CD4-positive, alpha-beta T cell treated with Interleukin-4 for 4 hours (primary cell): ENCODE data around the gene RAB3GAP1.

ENCODE experiments used
- DNase-seq: peaks from one replicate; pipeline ENCODE4 v3.0.0-alpha.2; 2020

The RAB3GAP1 gene

DNA sequence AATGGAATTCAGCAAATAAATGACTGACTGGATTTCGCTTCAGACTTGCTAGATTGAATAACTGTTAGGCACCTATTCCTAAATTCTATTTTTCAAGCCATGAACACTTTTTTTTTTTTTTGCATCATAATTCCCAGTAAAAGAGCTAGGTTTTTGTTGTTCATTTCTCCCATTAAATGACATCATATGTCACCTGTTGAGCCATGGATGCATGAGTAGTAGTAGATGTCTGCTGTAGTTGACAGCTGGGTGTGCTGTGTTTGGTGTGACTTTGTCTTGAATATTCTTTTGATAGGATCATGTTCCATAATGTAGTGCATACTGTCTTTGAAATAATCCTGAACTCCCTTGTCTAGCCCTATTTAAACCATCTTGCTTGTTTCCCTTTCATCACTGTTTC lies 115.2 kb downstream of the RAB3GAP1 start:
- no peak for DNase-seq

DNA sequence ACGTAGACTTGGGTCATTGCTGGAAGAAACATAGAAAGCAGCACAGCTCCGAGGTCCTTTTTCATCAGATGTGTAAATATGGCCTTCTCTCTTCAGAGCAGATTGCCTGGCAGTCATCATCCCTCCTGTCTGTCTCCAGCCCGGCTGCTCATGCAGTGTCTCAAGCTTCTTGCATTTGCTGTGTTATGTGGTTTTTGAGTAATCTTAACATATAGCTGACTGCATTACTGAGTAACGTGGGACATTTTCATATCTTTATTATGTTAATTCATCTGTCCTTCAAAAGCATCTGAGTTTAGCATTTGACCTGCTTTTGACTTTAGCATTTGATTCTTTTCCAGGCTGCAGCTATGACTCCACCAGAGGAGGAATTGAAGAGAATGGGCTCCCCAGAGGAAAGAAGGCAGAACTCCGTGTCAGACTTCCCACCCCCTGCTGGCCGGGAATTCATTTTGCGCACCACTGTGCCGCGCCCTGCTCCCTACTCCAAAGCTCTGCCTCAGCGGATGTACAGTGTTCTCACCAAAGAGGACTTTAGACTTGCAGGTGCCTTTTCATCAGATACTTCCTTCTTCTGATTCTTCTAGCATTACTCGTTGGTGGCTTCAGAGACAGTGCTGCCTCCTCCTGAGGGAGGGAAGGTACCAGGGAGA lies 116.2 kb downstream of the RAB3GAP1 start:
- DNase-seq = no peak

DNA sequence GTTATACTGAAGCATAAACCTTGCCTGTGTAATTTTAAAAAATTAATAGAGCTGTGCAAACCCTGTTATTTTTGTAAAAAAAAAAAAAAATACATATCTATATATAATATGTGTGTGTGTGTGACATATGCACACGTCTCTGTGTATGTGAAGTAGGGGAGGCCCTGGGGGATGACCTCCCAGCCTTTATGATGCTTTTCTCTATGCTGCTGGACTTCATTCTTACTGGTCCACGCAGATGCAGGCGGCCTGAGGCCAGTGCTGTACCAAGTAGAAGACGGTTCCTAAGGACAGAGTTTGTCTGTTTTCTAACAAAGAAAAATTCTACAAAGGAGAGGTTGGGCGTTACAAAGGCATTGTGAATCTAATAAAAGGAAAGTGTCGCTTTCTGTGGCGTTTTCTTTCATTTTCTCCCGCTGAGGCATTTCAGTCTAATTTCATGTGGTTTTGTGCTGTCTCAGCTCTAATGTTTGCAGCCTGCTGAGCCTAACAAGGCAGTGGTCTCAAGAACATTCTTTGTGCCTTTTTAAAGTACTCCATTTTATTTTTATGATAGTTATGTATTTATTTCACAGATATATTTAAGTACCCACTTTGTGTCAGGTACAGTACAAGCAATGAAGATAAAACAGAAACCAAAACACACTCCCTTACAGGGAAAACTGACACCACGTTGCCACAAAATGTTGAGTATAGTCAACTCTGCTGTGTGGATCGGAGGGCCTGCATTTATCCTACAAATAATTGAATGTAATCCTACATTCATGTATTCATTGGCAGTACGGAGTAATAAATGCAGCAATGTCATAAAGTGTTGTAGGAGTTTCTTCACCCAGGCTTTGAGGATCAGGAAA lies 118.0 kb downstream of the RAB3GAP1 start:
- no peak for DNase-seq

DNA sequence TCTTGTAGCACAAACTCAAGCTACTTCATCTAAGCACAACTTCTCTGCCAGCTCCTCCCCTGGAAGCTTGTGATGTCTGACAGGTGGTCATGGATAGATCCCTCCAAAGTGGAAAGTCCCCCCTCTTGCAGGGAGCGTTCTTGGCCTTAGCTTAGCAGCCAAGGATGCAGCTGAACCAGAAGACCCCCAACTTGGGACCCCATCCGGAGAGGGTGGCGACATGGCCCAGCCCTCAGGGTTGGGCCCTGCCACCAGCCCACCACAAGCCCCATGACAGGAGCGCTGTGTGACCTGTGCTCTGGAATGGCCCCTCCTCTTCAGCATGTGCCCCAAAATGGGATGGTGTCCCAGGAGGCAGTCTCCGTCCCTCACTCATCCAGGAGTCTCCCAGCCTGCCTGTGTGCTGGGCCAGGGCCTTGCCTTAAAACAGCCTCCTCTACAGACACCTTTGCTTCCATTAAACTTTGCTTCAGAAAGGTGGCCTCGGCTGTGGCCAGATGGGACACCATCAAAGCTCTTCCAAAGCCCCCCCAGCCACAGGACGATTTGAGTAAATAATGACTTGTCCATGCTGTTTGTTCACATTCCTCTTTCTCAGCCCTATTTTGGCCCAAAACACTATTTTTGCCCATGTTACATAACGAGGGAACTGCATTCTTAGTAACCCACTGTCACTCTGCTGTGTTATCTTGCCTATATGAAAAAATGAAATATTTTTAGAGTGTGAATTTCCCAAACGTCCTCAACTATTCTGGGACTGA lies 122.1 kb downstream of the RAB3GAP1 start:
- DNase-seq = no peak

- no peak for DNase-seq
Observed at GRCh38 chr2:135174810-135175093, 122.7 kb downstream of the RAB3GAP1 start.

GRCh38 chr2:135175177-135175576 lies 123.1 kb downstream of the RAB3GAP1 start:
- no peak for DNase-seq

DNA sequence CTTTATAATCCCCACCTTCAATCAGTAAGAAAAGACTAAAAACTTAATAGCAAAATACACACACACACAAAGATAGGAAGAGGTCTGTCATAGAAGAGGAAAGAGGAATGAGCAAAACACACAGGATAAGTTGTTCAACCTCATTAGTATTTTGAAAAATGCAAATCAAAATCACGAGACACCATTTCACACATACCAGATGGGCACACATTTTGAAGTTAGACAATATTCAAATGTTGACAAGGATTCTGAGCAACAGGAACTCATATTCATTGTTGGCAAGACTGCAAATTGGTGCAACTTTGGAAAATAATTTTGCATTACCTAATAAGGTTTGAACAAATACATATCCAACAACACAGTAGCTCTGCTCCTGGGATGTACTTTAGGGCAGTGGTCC lies 127.6 kb downstream of the RAB3GAP1 start:
- no peak for DNase-seq

- DNase-seq = no peak
Observed at GRCh38 chr2:135182190-135182589, 130.1 kb downstream of the RAB3GAP1 start.

- no peak for DNase-seq
Observed at GRCh38 chr2:135182601-135183000, 130.5 kb downstream of the RAB3GAP1 start.

DNA sequence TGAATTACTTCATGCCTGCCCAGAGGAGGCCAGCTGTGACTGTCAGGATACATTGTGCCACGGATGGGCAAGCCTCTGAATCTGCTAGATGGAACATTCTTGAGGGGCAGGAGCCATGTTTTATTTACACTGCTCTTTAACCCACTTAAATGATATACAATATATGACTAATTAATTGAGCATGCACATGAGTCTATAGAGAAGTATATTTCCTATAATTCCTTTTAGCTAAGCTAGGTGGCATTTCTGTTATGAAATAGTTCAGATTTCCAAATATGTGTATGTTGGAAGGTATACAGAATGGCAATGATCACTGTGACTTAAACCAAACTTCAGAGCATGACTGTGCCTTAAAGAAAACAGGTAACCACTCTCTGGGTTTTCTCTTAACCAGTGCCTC lies 131.7 kb downstream of the RAB3GAP1 start:
- DNase-seq = no peak

DNA sequence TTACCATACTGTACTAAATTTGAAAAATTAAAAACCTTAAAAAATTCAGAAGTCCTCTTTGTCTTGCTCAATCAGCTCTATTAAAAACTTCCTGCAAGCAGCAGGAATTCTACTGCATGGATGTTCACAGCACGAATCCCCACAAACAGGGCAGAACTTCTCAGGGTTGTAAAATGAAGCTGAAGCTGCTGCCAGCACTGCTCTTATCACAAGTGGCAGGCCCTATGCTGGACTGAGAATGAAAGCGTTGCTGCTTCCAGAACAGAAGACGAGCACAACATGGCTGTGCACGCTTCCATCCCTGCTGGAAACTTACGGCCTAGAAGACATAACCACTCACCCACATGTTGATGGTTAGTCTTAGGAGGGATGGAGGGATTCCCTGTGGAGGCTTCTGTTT lies 134.0 kb downstream of the RAB3GAP1 start:
- DNase-seq = no peak

GRCh38 chr2:135187270-135187669 lies 135.2 kb downstream of the RAB3GAP1 start:
- DNase-seq = no peak

- no peak for DNase-seq
Observed at GRCh38 chr2:135189148-135189547, 137.1 kb downstream of the RAB3GAP1 start.

DNA sequence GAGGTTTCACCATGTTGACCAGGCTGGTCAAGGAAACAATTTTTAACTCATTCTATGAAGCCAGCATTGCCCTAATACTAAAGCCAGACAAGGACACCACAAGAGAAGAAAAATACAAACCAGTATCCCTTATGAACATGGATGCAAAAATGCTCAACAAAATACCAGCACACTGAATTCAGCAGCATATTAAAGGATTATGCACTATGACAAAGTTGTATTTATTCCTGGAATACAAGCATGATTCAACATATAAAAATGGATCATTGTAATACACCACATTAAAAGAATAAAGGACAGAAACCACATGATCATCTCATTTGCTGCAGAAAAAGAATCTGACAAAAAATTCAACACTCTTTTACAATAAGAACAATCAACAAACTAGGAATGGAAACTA lies 138.7 kb downstream of the RAB3GAP1 start:
- no peak for DNase-seq

- DNase-seq = no peak
Observed at GRCh38 chr2:135198481-135198880, 146.4 kb downstream of the RAB3GAP1 start.

GRCh38 chr2:135202751-135203150 lies 150.7 kb downstream of the RAB3GAP1 start:
- no peak for DNase-seq

DNA sequence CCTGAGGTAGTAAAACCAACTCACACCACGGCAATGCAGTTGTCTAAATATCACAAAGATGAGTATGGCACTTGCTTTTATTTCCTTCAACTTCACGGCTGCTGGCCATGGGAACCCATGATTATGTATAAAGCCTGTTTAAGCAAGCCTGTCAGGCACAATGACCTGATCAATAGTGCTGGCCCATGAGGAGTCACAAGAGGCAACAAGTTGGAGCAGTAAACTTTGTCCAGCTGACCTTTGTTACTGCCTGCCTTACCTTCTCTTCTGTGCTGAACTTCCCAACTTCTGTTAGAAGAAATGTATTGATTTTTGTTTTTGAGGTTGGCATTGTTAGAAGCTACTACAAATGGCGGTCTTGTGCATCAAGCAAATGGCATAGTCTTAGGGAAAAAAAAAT lies 151.9 kb downstream of the RAB3GAP1 start:
- DNase-seq = no peak

DNA sequence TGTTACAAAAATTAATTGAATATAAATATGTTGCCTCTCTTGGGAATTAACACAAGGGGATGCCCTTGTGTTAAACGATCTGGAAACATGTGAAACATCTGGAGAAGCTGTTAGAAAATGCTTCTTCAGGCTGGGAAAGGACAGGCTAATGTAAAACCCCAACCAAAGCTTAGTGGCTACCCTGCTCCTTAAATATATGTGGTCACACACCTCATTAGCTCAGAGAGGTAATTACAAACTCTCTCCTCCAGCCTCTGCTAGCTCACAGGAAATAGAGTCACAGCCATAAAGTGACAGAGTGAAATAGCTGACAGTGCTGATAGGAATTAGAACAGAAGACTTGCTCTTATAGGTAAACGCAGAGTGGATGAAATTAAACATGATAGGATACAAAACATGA lies 155.9 kb downstream of the RAB3GAP1 start:
- no peak for DNase-seq

DNA sequence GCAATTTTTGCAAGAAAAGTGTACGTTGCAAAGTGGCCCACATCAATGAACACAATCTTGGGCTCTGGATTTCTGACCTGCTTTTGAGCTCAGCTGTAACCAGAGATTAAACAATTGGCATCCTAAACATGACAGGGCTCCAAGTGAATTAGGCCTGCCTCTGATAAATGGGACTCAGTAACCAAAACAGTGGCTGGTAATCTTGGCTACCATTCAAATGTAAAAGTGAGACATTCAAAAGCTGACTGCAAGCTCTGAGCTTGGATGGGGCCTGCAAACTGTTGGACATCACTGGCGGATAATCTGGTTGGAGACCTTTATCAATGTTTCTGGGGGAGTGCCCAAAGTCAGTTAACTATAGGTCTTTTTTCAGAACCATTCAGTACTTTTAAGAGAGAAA lies 160.7 kb downstream of the RAB3GAP1 start:
- no peak for DNase-seq

DNA sequence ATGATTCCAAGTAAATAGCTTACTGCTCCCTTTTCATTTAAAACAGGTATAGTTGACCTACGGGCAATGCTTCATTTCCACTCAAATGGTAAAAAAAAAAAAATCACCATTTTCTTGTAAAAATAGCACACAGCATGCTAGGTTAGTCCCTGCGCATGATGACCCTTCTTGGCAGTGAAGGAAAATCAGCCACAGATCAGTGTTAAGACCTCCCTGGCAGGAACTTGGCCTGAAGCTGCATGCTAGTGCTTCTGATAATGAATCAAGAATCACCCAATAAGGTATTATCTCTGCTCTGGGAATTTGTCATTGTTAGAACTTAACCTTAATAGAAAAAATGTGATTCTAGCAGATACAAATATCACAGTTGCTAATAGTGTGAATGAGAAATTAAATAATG lies 166.3 kb downstream of the RAB3GAP1 start:
- DNase-seq = no peak

- no peak for DNase-seq
Observed at GRCh38 chr2:135219226-135219625, 167.1 kb downstream of the RAB3GAP1 start.
